A673 (cell line): ENCODE results near the gene STOX2.

Experiments used
- CTCF ChIP-seq: fragments of 300-800, 200-600 bp; sonication (generic); conservative IDR thresholded peaks from 2 replicates; pipeline ENCODE4 v1.5.1; 2017; ENCODE audit warnings: low read depth, mild to moderate bottlenecking, antibody characterized with exemption, low read length, moderate library complexity, mixed read lengths
- EZH2 ChIP-seq: fragments of 200-600 bp; sonication (generic); IDR thresholded peaks from 2 replicates; pipeline ENCODE4 v1.6.1; 2017; ENCODE audit warnings: borderline replicate concordance, low read depth, mild to moderate bottlenecking, mixed read lengths, antibody characterized with exemption, low read length; ENCODE audit not compliant: poor library complexity, severe bottlenecking

DNA sequence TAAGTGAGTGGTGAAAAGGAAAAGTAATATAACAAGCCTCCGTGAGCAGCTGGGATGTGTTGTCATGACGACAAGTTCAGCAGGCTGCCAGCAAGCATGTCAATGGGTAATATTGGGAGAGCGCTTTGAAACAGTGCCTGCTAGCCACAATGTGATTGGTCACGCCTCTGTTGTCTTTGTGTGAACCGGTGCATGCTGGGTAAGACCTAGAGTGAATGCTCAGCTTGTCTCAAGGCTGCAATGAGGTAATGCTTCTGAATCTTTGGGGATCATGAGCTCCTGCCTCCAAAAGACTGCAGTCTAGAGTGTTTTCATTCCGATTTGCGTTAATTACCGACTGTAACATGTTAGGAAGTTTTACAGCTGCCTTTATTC lies 54.9 kb downstream of the STOX2 start:
- TF ChIP-seq CTCF = no peak
- no peak for TF ChIP-seq EZH2
